Measurements from ENCODE around the gene SHANK3.

GRCh38 chr22:50672471-50673230 lies at the start of gene SHANK3:
- no peak for TF ChIP-seq CTCF (IDR thresholded peaks at IDR 0.05)
- no peak for TF ChIP-seq EP300 (IDR thresholded peaks at IDR 0.05; ENCODE audit: low read depth)

Data from transverse colon (tissue), 3 donors.